Stimulated activated CD4-positive, alpha-beta T cell treated with anti-CD3 and anti-CD28 coated beads, Interleukin-4, amount 100 ng/mL, for 48 hours (primary cell): Measurements from ENCODE around the gene SERTM2.

ENCODE experiments used
- DNase-seq, 2 donors: peaks; one replicate each; pipeline ENCODE4 v3.0.0-alpha.2; 2020; ENCODE audit warnings: low read depth in 2 of 2

SERTM2 gene

GRCh38 chrX:111560801-111561200, 49.4 kb downstream of the SERTM2 start:
- DNase-seq = no peak

GRCh38 chrX:111561851-111562250, 50.4 kb downstream of the SERTM2 start:
- no peak for DNase-seq

- DNase-seq = no peak
These were observed 56.3 kb downstream of the SERTM2 start for GRCh38 chrX:111567542-111568255.

DNA sequence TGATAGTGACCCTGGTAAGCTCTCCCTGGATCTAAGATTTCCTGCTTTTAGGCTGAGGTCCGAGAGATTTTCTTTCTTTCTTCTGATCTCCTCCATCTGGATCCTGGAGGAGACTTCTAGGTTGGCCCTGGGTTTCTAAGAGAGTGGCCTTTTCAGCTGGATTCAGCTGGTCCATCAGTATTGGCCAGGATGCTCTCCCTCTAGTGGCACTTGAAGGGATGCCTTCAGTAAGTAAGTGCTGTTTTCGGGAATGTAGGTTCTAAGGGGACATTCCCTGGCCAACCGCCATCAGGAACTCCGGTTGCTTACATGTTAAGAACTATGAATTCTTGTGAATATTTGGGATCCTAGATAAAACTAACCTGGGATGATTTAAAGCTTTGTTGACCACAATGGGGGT, 56.9 kb downstream of the SERTM2 start:
- no peak for DNase-seq

- DNase-seq = no peak
These were observed 57.4 kb downstream of the SERTM2 start for GRCh38 chrX:111568817-111569216.
